IMR-90 (cell line): ENCODE results near the gene IL17B. TPM values are rescaled to one million over a fixed set of nuclear protein-coding genes. Genes with fewer than 3 reads are reported as not detected.

ENCODE experiments used
- ATAC-seq: fragments of 200-7000 bp; cut with Tn5 transposase; 2 replicates; pipeline ENCODE4 v1.9.1; 2020; ENCODE audit warnings: low read depth, mild to moderate bottlenecking, moderate library complexity
- BruUV-seq: library from RNA; stranded (reverse); fragments of 400-500 nt; replicated peaks from 2 replicates; lab custom pipeline; 2021; lab: Mats Ljungman, UMichigan
- CTCF ChIA-PET: fragments of 300-600 bp; formaldehyde crosslinking; extraction: SDS; loops from one replicate; lab custom pipeline; 2021; ENCODE audit warnings: antibody characterized with exemption; lab: Yijun Ruan, JAX
- POLR2A ChIA-PET: fragments of 300-600 bp; sonication (Branson Sonifier 250); formaldehyde crosslinking; loops from one replicate; lab custom pipeline; 2022; ENCODE audit warnings: antibody characterized with exemption; ENCODE audit not compliant: unreplicated experiment; lab: Charles Lee
- DNase-seq: peaks from one replicate; pipeline ENCODE4 v3.0.0; 2013
- H2AFZ ChIP-seq: replicated peaks from 2 replicates; pipeline ENCODE3; 2013; ENCODE audit warnings: low read length, mild to moderate bottlenecking; ENCODE audit not compliant: poor library complexity
- H2AK5ac ChIP-seq: 2 replicates; pipeline ENCODE4 v1.6.1; 2013; ENCODE audit warnings: low read depth, low read length, inconsistent platforms
- H2AK9ac ChIP-seq: replicated peaks from 2 replicates; pipeline ENCODE3; 2013; ENCODE audit warnings: mild to moderate bottlenecking, low read depth, low read length, moderate library complexity; ENCODE audit not compliant: poor library complexity
- H2BK120ac ChIP-seq: 2 replicates; pipeline ENCODE4 v1.6.1; 2013; ENCODE audit warnings: low read depth, low read length, inconsistent platforms
- H2BK15ac ChIP-seq: 3 replicates; pipeline ENCODE4 v1.6.1; 2013; ENCODE audit warnings: low read depth, low read length, inconsistent platforms
- H2BK20ac ChIP-seq: 2 replicates; pipeline ENCODE4 v1.6.1; 2013; ENCODE audit warnings: low read depth, mild to moderate bottlenecking, inconsistent platforms, low read length, moderate library complexity
- H2BK5ac ChIP-seq: 2 replicates; pipeline ENCODE4 v1.6.1; 2013; ENCODE audit warnings: mild to moderate bottlenecking, low read depth, low read length, inconsistent platforms; ENCODE audit not compliant: poor library complexity, severe bottlenecking
- H3K14ac ChIP-seq: replicated peaks from 2 replicates; pipeline ENCODE4 v1.6.1; 2013; ENCODE audit warnings: low read depth, low read length, inconsistent platforms
- H3K18ac ChIP-seq: 2 replicates; pipeline ENCODE4 v1.6.1; 2013; ENCODE audit warnings: low read depth, low read length, control low read depth
- H3K23ac ChIP-seq: 2 replicates; pipeline ENCODE4 v1.6.1; 2013; ENCODE audit warnings: low read depth, low read length, inconsistent platforms
- H3K27ac ChIP-seq: 2 replicates; pipeline ENCODE4 v1.5.1; 2013; ENCODE audit warnings: mild to moderate bottlenecking, control low read depth, low read length; ENCODE audit not compliant: insufficient read depth
- H3K27me3 ChIP-seq: 2 replicates; pipeline ENCODE4 v1.6.1; 2013; ENCODE audit warnings: low read length; ENCODE audit not compliant: control insufficient read depth, insufficient read depth
- H3K36me3 ChIP-seq: 2 replicates; pipeline ENCODE4 v1.6.1; 2013; ENCODE audit warnings: low read length, mixed read lengths; ENCODE audit not compliant: control insufficient read depth, insufficient read depth
- H3K4ac ChIP-seq: 2 replicates; pipeline ENCODE4 v1.6.1; 2013; ENCODE audit warnings: low read depth, low read length, inconsistent platforms
- H3K4me1 ChIP-seq: 2 replicates; pipeline ENCODE4 v1.6.1; 2013; ENCODE audit warnings: low read length, mixed read lengths; ENCODE audit not compliant: control insufficient read depth, insufficient read depth
- H3K4me2 ChIP-seq: 2 replicates; pipeline ENCODE4 v1.6.1; 2013; ENCODE audit warnings: low read depth, mild to moderate bottlenecking, control low read depth, low read length, moderate library complexity
- H3K4me3 ChIP-seq: 2 replicates; pipeline ENCODE4 v1.5.1; 2013; ENCODE audit warnings: low read depth, mild to moderate bottlenecking, control low read depth, low read length, moderate library complexity; ENCODE audit not compliant: insufficient read depth
- H3K56ac ChIP-seq: 2 replicates; pipeline ENCODE4 v1.6.1; 2013; ENCODE audit warnings: low read length, inconsistent platforms; ENCODE audit not compliant: insufficient read depth; ENCODE audit errors: extremely low read depth
- H3K79me1 ChIP-seq, 2 experiments: 2 replicates each; pipeline ENCODE4 v1.6.1; 2013; ENCODE audit warnings: low read length in 2 of 2, inconsistent platforms in 1 of 2, low read depth in 1 of 2
- H3K9ac ChIP-seq: 2 replicates; pipeline ENCODE4 v1.6.1; 2013; ENCODE audit warnings: low read depth, low read length, control low read depth
- H3K9me1 ChIP-seq: 2 replicates; pipeline ENCODE4 v1.6.1; 2013; ENCODE audit warnings: low read length, inconsistent platforms; ENCODE audit not compliant: insufficient read depth
- H3K9me3 ChIP-seq: 2 replicates; pipeline ENCODE4 v1.6.1; 2013; ENCODE audit warnings: low read length; ENCODE audit not compliant: control insufficient read depth, insufficient read depth
- H4K20me1 ChIP-seq: 2 replicates; pipeline ENCODE4 v1.6.1; 2013; ENCODE audit warnings: low read length, inconsistent platforms; ENCODE audit not compliant: insufficient read depth
- H4K5ac ChIP-seq: 2 replicates; pipeline ENCODE4 v1.6.1; 2013; ENCODE audit warnings: mild to moderate bottlenecking, low read depth, low read length, control low read depth
- H4K8ac ChIP-seq, 2 experiments: 2 replicates each; pipeline ENCODE4 v1.6.1; 2013; ENCODE audit warnings: low read depth in 2 of 2, low read length in 2 of 2, control low read depth in 1 of 2, inconsistent platforms in 1 of 2
- H4K91ac ChIP-seq: 2 replicates; pipeline ENCODE4 v1.6.1; 2013; ENCODE audit warnings: low read depth, low read length, inconsistent platforms; ENCODE audit not compliant: insufficient read depth
- CEBPB ChIP-seq: IDR thresholded peaks from 2 replicates; pipeline ENCODE4 v1.6.1; 2012; ENCODE audit warnings: low read depth, low read length, improper control_type of control experiment
- CTCF ChIP-seq: conservative IDR thresholded peaks from 2 replicates; pipeline ENCODE4 v1.5.1; 2012; ENCODE audit warnings: mild to moderate bottlenecking, low read depth, low read length, improper control_type of control experiment
- ELK1 ChIP-seq: fragments of 150-350 bp; IDR thresholded peaks from 2 replicates; pipeline ENCODE4 v1.6.1; 2016; ENCODE audit warnings: low read depth, mild to moderate bottlenecking, low read length, moderate library complexity, borderline replicate concordance
- FOS ChIP-seq: fragments of 150-350 bp; IDR thresholded peaks from 2 replicates; pipeline ENCODE4 v1.6.1; 2016; ENCODE audit warnings: low read depth, low read length
- MXI1 ChIP-seq: IDR thresholded peaks from 2 replicates; pipeline ENCODE4 v1.6.1; 2012; ENCODE audit warnings: low read depth, mild to moderate bottlenecking, low read length, moderate library complexity, borderline replicate concordance
- NFE2L2 ChIP-seq: fragments of 150-350 bp; IDR thresholded peaks from 2 replicates; pipeline ENCODE4 v1.6.1; 2016; ENCODE audit warnings: low read depth, mild to moderate bottlenecking, low read length
- RAD21 ChIP-seq: IDR thresholded peaks from 2 replicates; pipeline ENCODE4 v1.6.1; 2012; ENCODE audit warnings: low read length, improper control_type of control experiment
- RFX5 ChIP-seq: IDR thresholded peaks from 2 replicates; pipeline ENCODE4 v1.8.0; 2012; ENCODE audit warnings: low read depth, mild to moderate bottlenecking, low read length, moderate library complexity
- WGBS, 2 experiments: methylation state at CpG; one replicate each; pipeline versions ENCODE4 v1.1.5 to v1.1.7; 2013; ENCODE audit warnings: missing lambda C conversion rate in 2 of 2; ENCODE audit not compliant: insufficient read length in 1 of 2; ENCODE audit errors: extremely low coverage in 2 of 2; 5-methylcytosine and 5-hydroxymethylcytosine counted together
- dilution Hi-C: fragments of 300-500 bp; cut with HindIII; formaldehyde crosslinking; loops from one replicate; pipeline ENCODE4 v1.14.3; 2018; ENCODE audit warnings: low sequenced_read_pairs; ENCODE audit not compliant: unreplicated experiment
- in situ Hi-C: fragments of 300-500 bp; cut with MboI; formaldehyde crosslinking; loops from 3 replicates; pipeline ENCODE4 v1.14.3; 2019; ENCODE audit warnings: low sequenced_read_pairs, inconsistent platforms, mixed read lengths
- intact Hi-C: fragments of 100-400 bp; cut with micrococcal nuclease; formaldehyde crosslinking; loops from 2 replicates; pipeline ENCODE4 v1.10.0; 2022
- polyA plus RNA-seq, 3 experiments: library from polyadenylated mRNA; depleted of rRNA; stranded (reverse); fragments of >200 nt; gene quantifications; 2 replicates each; pipeline ENCODE4 v1.2.3, GENCODE V29; 2012; ENCODE audit warnings: low replicate concordance in 1 of 3
- total RNA-seq: library from RNA; depleted of rRNA; stranded (reverse); fragments of >200 nt; gene quantifications from 2 replicates; pipeline ENCODE4 v1.2.3, GENCODE V29; 2012

Gene IL17B
- total and polyA plus RNA-seq, 2 of the 4 experiments (the other 2 are of a cell fraction) = 0.31 TPM; not detected in 1

- Histone ChIP-seq H3K56ac (peak overlapping the region; percentile 32; the same call in 1 of the 2 replicates), H3K9ac (peak overlapping the region; percentile 25), H3K36me3 (peaks cover 80% of the 10 kb centered on the region), H4K8ac (peak overlapping the region; percentile 21 to 75; a peak in 3 of 4 replicates), H3K4me3 (no peak overlapping the region), H3K9me1 (peaks cover 32% of the 10 kb centered on the region), H2BK20ac (peak overlapping the region; percentile 72), H3K14ac (peak overlapping the region; percentile 86), H4K20me1 (peaks cover 89% of the 10 kb centered on the region), H4K91ac (peak overlapping the region; percentile 69), H3K27me3 (no peaks in the 10 kb centered on the region), H2AK5ac (peak overlapping the region; percentile 97), H2BK15ac (peak overlapping the region; percentile 23; the same call in 1 of the 3 replicates), H2BK120ac (peak overlapping the region; percentile 74), H4K5ac (peak overlapping the region; percentile 26; the same call in 1 of the 2 replicates), H3K27ac (peak overlapping the region; percentile 88), H3K4me1 (peaks cover 72% of the 10 kb centered on the region), H3K4me2 (peak overlapping the region; percentile 13), H3K4ac (peak overlapping the region; percentile 87), H2BK5ac (peak overlapping the region; percentile 75), H3K18ac (peak overlapping the region; percentile 26; the same call in 1 of the 2 replicates), H2AFZ (no peak overlapping the region), H3K79me1 (peaks cover 13 to 81% of the 10 kb centered on the region in 2 experiments), H3K23ac (peak overlapping the region; percentile 89), H3K9me3 (no peaks in the 10 kb centered on the region), H2AK9ac (peak overlapping the region; percentile 68)
- 92% methylated on average over 2 of the region's 10 CpGs; no CpG with 5 or more reads in 1 of the 2 experiments for WGBS, 2 experiments
- intact Hi-C loops = no loop called here
- dilution Hi-C loops = no loop called here
- no peak for DNase-seq
- BruUV-seq = no TSS peak
- TF ChIP-seq RFX5 (no peak), NFE2L2 (no peak), CEBPB (peak; percentile 92), MXI1 (no peak), FOS (no peak), CTCF (no peak), ELK1 (no peak), RAD21 (no peak)
- CTCF ChIA-PET = interaction anchor here (0.5 kb wide), 1 partner anchor 1962 kb away, joined by 6 read pairs; no protein-coding TSS in a partner anchor
- ATAC-seq = no peak
- in situ Hi-C loops = no loop called here
- POLR2A ChIA-PET = interaction anchor here (1.6 to 5.1 kb wide), 2 partner anchors 8 to 18 kb away, joined by 3 to 22 read pairs; no protein-coding TSS in a partner anchor
Observed at GRCh38 chr5:149415066-149415967, 36.2 kb upstream of the IL17B start.
